ENCODE results near the gene TRERF1.

DNA sequence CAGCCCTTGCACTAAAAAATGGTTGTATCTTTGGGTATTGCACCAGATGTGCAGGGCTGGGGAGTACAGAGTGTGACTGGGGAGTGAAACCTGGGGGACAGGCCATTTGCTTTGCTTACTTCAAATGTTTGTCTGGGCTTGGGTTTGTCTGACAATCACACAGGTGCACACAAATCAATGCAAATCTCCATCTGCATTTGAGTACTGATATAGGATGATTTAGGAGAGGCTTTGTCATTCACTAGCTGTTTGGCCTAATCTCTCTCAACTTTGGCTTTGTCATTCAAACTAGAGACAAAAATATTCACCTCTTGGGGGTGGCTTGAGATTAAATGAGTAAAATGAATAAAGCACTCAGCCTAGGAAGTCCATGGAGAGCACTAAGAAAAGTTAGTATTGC, 274.7 kb downstream of the TRERF1 start:
- no peak for TF ChIP-seq EZH2phosphoT487 (IDR thresholded peaks at IDR 0.05; ENCODE audit: low read length)
- TF ChIP-seq, protein P1, sequence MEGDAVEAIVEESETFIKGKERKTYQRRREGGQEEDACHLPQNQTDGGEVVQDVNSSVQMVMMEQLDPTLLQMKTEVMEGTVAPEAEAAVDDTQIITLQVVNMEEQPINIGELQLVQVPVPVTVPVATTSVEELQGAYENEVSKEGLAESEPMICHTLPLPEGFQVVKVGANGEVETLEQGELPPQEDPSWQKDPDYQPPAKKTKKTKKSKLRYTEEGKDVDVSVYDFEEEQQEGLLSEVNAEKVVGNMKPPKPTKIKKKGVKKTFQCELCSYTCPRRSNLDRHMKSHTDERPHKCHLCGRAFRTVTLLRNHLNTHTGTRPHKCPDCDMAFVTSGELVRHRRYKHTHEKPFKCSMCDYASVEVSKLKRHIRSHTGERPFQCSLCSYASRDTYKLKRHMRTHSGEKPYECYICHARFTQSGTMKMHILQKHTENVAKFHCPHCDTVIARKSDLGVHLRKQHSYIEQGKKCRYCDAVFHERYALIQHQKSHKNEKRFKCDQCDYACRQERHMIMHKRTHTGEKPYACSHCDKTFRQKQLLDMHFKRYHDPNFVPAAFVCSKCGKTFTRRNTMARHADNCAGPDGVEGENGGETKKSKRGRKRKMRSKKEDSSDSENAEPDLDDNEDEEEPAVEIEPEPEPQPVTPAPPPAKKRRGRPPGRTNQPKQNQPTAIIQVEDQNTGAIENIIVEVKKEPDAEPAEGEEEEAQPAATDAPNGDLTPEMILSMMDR (IDR thresholded peaks at IDR 0.05; ENCODE audit: low read length): no peak

Data from MM.1S (cell line).